Prostate gland (tissue), 2 donors: Measurements from ENCODE around the gene PLCH1.

ENCODE experiments used
- CTCF ChIP-seq, 4 experiments: fragments of 200-600 bp in 2 of 4; fragments of 450-650 bp in 2 of 4; sonication (generic) in 2 of 4; IDR thresholded peaks; 1 replicate in 3 of 4; 2 replicates in 1 of 4; pipeline ENCODE4 v1.5.1; 2016 to 2019; ENCODE audit warnings: antibody characterized with exemption in 4 of 4, mild to moderate bottlenecking in 2 of 4, moderate library complexity in 2 of 4
- POLR2A ChIP-seq: fragments of 450-650 bp; IDR thresholded peaks from one replicate; pipeline ENCODE4 v1.6.1; 2016; ENCODE audit warnings: antibody characterized with exemption, mild to moderate bottlenecking

DNA sequence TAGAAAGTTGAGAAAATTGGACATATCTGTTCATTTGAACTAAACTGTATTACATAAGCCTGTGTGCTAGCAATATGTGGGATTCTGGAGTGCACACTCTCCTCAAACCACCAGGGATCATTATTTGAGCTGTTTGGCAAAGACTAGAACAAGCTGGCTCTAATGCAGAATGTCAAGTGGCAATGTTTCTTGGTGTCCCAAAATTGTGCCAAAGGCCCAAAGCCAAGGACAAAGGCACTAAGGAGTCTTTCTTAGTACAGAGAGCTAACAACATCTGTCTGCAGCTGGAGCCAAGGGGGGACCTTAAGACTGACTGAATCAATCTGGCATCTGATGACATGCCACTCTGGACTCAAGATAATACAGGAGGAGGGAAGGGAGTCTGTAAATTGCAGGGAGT lies 374.7 kb downstream of the PLCH1 start:
- TF ChIP-seq POLR2A (no peak), CTCF (IDR thresholded peaks at IDR 0.05) (no peak)
